ENCODE measurements around the gene ST8SIA3. TPM values are rescaled to one million over a fixed set of nuclear protein-coding genes. Genes with fewer than 3 reads are reported as not detected.

The ST8SIA3 gene, protein sequence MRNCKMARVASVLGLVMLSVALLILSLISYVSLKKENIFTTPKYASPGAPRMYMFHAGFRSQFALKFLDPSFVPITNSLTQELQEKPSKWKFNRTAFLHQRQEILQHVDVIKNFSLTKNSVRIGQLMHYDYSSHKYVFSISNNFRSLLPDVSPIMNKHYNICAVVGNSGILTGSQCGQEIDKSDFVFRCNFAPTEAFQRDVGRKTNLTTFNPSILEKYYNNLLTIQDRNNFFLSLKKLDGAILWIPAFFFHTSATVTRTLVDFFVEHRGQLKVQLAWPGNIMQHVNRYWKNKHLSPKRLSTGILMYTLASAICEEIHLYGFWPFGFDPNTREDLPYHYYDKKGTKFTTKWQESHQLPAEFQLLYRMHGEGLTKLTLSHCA
- not detected for polyA plus RNA-seq (2013, experiment 1 of 2; ENCODE audit: insufficient read length)
- polyA plus RNA-seq (2013, experiment 2 of 2; ENCODE audit: insufficient read length), result not detected

- no peak for DNase-seq
Observed at GRCh38 chr18:57352271-57352701, at the start of gene ST8SIA3. TSS of gene ST8SIA3 (plus strand) at chr18:57352557. CDS start at chr18:57352847, 290 bp downstream.

DNA sequence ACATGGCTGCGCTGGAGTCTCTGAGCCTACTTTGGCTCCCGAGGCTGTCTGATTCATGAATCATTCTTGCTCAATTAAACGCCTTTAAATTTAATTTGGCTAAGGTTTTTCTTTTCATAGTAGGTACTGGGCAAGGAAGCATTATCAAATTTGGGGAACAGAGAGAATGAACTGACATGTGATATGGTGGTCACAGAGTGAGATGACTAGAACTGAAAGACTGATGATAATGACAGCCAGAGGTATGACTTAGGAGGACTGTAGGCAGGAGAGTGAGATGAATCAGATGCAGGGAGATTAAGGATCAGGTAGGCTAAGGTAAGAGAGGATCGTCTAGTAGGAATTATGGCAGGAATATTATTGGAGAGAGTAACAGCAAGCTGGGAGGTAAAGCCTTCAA, 40.9 kb upstream of the ST8SIA3 start:
- DNase-seq, result no peak

DNA sequence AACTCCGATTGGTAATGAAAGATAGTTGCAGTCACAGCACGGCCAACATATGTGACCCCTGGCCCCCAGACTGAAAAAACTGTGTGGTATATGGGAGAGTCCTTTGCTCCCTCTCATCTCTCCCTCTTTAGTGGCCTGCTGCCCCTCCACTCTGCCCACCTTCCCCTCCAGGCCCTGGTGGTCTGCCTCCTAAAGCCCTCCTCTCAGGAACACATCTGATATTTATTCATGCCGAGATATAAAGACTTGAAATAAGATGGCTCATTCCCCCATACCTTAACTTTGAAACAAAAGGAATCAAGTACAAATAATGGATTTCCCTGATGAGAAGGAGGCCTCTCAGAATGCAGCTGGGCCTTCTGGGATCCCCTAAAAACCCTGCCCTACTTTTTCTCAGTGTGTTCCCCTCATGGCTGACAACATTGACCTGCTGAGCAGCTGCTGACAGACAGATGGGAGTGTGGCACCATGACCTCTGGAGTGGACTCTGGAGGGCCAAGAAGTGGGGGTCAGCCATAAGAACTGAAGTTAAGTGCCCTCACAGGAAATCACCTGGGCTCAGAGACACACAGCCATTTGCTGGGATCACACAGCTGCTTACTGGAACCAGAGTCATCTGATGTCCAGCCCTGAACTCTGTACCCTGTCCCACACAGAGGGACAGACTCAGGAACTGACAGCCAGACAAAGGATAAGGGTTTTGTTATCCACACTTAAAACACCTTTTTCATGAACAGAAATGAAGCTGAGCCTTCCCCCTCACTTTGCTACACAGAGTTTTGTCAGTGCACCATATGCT, 39.8 kb upstream of the ST8SIA3 start:
- DNase-seq, result no peak

DNA sequence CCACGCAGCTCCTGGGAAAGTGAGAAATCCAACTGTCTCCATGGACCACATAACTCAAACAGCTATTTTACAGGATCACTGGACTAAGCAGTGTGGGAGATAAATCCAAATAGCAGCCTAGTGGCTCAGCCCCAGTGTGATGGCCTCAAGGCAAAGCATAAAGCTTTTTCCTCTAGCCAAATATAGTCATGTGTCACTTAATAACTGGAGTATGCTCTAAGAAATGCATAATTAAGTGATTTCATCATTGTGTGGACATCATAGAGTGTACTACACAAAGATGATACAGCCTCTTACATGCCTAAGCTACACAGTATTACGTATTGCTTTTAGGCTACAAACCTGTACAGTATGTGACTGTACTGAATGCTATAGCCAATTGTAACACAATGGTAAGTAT, 31.8 kb upstream of the ST8SIA3 start:
- no peak for DNase-seq

GRCh38 chr18:57325491-57326166, 26.7 kb upstream of the ST8SIA3 start:
- DNase-seq, result no peak

DNA sequence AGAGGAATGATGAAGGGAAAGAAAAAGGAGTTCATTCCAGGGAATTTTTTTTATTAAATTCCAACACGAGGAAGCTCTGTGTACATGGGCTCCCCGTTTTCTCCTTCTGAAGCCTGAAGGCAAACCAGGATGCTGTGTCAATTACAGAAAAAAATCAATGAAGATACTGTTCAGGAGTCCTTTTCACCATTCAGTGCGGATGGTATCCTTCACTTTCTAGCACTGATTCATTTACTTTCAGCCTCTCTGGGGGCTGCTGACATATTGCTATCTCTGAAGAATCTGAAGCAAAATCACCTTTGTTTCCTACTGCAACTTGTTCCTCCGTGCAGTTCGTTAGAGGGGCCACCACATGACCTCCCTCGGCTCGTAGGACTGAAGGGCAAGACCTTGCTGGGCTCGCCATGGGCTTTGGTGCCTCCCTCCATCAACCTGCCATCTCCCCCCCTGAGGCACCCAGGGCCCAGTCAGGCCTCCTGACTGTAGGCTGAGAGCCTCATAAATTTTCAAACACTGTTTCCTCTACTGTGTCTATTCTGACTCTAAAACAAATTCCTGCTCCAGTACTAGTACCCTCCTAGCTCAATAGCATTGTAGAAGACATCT, 25.5 kb upstream of the ST8SIA3 start:
- no peak for DNase-seq

DNA sequence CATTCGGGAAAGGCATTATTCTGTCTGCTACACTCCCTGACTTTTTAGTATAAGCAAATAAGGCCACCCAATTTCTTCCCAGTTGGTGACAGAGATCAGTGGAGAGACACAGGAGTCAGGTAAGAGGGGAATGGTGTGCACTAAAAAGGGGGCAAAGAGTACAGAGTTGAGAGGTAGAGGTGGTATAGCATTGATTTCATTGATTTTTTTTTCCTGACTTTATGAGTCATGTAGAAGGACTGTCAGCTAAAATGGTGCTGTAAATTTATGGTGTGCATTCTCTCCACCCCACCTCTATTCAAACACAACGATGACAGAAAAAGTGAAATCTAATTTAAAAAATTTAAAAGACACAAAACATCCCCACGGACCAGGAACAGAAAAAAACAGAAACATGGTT, 23.7 kb upstream of the ST8SIA3 start:
- DNase-seq, result no peak

DNA sequence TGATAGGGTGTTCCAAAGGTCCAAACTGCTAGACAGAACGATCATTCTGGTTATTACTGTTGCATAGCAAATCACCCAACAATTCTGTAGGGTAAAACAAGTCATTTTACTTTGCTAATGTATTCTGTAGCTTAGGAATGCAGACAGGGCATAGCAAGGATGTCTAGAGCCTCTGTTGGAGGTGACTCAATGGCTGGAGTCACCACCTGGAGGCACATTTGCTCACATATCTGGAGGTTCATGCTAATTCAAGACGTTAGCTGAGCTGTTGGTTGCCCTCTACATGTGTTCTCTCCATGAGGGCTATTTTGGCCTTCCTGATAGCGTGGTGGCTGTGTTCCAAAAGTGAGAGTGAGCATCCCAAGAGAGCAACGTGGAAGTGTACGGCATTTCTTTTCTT, 22.5 kb upstream of the ST8SIA3 start:
- DNase-seq, result no peak

- no peak for DNase-seq
Observed at GRCh38 chr18:57331718-57332117, 20.6 kb upstream of the ST8SIA3 start.

DNA sequence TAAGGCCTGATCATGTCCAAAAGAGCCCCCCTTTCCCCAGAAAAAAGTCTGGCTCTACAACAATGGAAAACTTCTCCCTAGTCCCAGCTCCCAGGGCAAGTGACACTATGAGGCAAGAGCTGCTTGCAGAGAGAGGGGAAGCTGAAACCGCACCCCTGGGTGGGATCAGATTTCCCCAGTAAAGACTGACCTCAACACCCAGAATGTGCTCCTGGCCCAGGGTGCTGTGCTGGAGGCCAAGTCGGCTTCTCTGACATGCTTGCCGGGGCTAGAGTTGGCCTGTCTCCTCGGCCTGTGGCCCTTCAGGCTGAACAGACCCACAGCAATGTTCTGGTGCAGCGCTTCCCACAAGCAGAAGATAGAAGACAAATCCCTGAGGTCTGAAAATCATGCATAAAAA, 18.4 kb upstream of the ST8SIA3 start:
- no peak for DNase-seq

DNA sequence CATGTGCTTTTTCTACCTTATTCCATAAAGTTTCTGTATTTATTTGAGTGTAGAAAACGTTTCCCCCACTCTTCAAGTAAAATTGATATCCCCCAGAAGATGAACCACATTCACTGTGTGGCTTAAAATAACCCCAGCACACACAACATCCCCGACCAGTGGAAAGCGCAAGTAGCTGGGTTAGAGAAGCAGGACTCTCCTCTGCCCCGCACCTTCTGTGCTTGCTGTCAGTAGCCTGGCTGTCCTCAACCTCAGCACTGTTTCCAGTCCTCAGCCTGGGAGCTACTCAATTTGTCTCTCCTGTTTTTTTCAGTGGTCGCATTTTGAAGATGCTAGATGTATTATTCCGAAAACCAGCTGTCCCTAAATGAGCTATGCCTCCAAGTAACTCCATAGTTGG, 18.0 kb upstream of the ST8SIA3 start:
- DNase-seq, result no peak

DNA sequence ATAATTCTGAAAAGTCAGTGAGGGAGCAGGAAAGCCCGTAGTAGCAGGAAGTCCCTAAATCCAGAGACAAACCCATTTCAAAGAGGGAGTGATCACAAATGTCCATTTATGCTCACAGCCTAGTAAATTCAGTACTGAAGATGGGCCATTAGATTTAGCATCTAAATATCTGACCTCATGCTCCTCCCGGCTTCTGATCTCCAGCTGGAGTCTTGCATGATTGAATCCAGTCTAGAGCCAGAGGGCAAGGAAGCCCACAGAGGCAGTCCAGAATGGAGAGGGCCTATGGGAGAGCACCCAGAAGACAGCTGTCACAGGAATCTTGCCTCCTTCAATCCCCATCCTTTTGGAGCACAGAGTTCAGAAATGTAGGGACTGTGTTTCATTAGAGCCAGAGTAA, 16.0 kb upstream of the ST8SIA3 start:
- DNase-seq, result no peak

- DNase-seq, result no peak
Observed at GRCh38 chr18:57337890-57338289, 14.5 kb upstream of the ST8SIA3 start.

DNA sequence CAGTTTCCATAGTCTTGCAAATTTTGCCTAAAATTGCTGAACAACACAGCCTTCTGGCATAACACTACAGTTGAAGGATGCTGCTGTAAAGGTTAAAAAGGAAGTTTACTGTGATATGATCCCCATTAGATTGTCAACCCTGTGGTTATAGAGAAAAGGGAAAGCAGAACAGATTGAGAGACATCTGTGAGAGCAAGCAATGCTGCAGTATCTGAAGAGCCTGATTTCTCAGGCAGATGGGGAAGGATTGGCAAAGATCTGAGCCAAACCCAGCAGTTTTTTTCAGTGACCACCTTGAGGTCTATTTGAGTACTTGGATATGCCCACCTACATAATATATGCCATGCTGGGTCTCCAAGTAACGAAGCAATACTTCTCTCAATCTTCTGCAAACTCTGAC, 8.5 kb upstream of the ST8SIA3 start:
- no peak for DNase-seq

DNA sequence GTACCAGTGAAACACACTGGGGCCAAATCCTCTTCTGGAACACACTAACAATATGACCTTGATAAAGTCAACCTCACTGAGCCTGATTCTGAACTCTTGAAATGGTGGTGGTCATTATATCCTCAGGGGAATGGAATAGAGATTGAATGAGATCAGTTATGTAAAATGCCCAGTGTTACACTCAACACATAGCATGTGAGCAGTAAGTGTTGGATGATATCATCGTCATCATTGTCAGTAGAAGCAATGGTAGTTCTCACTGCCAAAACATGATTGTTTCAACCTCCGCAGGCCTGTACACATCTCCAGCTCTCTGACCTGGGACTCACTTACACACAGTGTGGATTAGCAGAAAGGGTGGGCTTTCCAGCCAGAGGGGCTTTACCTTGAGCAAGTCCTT, 5.5 kb upstream of the ST8SIA3 start:
- DNase-seq, result no peak

DNA sequence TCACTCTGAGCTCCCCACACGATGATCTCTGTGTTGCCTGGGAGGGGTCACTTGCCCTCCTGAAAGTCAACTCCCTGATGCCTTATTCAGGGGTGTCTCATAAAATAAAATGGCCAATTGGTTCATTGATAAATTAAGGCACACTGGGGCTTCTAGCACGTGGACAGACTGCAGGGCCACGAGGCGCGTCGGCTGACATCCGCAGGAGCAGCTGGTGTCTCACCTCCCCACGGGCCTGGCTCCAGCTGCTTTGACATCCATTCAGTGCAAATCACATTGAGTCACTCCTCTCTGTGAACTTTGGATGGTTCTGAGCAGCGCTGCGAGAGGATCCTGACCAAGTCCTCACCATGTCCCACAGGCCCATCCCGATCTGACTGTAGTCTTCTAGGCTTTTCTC, 4.6 kb upstream of the ST8SIA3 start:
- DNase-seq, result no peak

DNA sequence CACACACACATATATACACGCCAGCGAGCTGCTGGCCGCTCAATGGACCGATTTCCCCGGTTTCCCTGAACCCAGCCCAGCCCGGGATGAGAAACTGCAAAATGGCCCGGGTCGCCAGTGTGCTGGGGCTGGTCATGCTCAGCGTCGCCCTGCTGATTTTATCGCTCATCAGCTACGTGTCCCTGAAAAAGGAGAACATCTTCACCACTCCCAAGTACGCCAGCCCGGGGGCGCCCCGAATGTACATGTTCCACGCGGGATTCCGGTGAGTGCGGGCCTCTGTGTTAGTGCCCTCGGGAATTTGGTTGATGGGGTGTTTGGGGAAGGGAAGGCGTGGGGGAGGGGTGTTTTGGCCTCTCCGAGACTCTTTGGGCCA, 392 bp downstream of the ST8SIA3 start:
- DNase-seq, result no peak

DNA sequence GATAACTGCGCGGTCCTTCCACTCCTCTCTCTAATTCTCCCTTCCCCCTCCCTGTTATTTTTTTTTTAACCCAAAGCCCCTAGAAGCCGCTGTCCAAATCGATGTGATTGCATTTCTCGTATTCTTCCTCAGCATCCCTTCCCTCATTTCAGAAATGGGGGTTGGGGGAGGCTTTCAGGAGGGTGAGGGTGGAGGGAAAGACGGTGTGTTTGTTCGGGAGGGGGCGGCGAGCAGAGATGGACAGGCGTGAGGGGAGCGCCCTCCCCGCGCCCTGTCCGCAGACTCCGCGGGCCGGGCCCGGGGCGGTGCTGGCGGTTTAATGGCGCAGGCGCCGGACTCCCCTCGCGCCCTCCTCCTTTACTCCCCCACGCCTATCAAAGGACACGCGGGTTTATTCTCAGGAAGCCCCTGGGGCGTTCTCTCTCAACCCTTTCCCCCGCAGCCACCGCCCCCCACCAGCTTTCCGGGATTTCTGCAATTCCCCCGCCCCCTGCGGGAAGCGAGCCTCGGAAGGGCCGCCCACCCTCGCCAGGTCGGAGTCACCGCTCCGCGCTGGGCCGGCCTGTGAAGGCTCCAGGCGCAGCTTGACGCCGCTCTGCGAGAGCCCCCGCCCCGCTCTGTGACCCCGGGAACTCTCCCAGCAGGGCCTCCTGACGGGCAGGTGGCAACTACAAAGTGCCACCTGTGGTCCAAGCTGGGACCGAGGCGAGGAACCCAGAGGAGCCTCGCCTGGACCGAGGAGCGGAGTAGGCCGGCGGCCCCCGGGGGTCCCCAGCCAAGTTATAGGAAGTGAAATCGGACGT, 981 bp downstream of the ST8SIA3 start:
- no peak for DNase-seq

- peak; percentile 38 for DNase-seq
Observed at GRCh38 chr18:57353940-57354461, 1.6 kb downstream of the ST8SIA3 start.

- no peak for DNase-seq
Observed at GRCh38 chr18:57359433-57359832, 7.1 kb downstream of the ST8SIA3 start.

- no peak for DNase-seq
Observed at GRCh38 chr18:57362714-57363113, 10.4 kb downstream of the ST8SIA3 start.

DNA sequence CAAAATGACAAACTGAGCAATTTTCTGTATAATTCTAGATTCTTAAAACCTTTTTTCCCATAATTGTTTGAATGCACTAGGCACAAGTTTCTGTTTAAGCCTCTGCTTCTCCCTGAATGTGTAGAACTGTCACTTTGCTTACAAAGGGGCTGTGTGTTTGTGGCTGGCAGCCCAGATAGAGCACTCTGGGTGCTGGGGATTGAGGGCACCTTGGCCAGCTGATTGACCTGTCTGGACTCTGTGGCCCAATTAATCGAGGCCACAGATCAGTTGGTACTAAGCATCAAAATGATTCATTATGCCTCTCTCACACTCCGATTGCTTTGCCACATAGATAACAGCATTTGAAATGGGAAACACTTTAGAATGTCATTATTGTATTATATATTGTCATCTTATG, 12.1 kb downstream of the ST8SIA3 start:
- no peak for DNase-seq
